Bronchial epithelial cell (primary cell): ENCODE measurements around the gene SEMA3G. TPM values are rescaled to one million over a fixed set of nuclear protein-coding genes. Genes with fewer than 3 reads are reported as not detected.

Experiments used
- DNase-seq: peaks from one replicate; pipeline ENCODE4 v3.0.0-alpha.2; 2010; ENCODE audit warnings: low read depth
- FAIRE-seq: peaks from 2 replicates; lab custom pipeline; 2011; peaks lifted over from hg19 to GRCh38; lab: Jason Lieb, UNC
- H3K27me3 ChIP-seq: 2 replicates; pipeline ENCODE4 v1.5.1; 2011; ENCODE audit warnings: low read length; ENCODE audit not compliant: control insufficient read depth, insufficient read depth
- H3K36me3 ChIP-seq: 2 replicates; pipeline ENCODE4 v1.5.1; 2011; ENCODE audit warnings: low read length; ENCODE audit not compliant: control insufficient read depth, insufficient read depth
- H3K4me3 ChIP-seq: 2 replicates; pipeline ENCODE4 v1.5.1; 2011; ENCODE audit warnings: mild to moderate bottlenecking, low read depth, low read length, control low read depth
- total RNA-seq: library from RNA; depleted of rRNA; stranded (reverse); fragments of >200 nt; gene quantifications from 2 replicates; pipeline ENCODE4 v1.2.1, GENCODE V29; 2014
- TF ChIP-seq, protein P1 (sequence below): IDR thresholded peaks from 2 replicates; pipeline ENCODE4 v1.5.1; 2011; ENCODE audit warnings: mild to moderate bottlenecking, moderate library complexity, low read length, control low read depth, inconsistent platforms; ENCODE audit not compliant: insufficient read depth, severe bottlenecking

SEMA3G gene
- total RNA-seq, 1 donor from 2014 or later: under 0.01 TPM

DNA sequence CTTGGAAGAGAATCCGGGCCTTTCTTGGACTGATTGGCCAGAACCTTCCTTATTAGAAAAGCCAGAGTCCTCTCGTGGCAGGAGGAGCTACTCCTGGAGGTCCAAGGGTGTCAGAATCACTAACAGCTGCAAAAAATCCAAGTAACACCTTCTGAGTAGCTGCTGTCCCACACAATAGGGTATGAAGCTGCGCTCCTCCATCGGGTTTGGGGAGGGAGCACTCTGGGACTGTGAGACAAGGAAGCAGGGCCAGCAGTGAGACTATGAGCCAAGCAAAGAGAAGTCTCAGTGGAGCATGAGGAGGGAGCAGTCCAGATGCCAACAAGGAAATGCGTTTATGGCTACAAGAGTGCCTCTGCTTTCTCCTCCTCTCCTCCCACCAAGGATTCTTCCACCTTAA is 21.7 kb downstream of the SEMA3G start:
- no peak for DNase-seq
- FAIRE-seq: no peak

DNA sequence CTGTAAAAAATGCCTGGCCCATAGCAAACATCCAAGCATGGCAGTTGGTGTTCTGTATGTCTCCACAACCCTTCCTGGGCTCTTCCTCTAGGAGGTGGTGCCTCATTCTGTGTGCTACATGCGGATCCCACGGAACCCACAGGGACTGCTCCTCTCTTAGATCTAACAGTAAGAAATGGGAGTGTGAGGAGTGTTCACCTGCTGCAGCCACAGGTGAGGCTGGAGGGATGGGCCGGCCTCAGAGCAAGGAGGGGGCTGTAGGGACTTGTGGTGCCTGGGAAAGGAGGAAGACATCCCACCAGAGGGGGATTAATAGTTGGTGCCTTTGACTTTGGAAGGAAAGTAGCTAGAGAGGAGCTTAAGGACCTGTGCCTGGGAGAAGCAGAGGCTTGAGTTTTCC is 22.2 kb downstream of the SEMA3G start:
- TF ChIP-seq, protein P1, sequence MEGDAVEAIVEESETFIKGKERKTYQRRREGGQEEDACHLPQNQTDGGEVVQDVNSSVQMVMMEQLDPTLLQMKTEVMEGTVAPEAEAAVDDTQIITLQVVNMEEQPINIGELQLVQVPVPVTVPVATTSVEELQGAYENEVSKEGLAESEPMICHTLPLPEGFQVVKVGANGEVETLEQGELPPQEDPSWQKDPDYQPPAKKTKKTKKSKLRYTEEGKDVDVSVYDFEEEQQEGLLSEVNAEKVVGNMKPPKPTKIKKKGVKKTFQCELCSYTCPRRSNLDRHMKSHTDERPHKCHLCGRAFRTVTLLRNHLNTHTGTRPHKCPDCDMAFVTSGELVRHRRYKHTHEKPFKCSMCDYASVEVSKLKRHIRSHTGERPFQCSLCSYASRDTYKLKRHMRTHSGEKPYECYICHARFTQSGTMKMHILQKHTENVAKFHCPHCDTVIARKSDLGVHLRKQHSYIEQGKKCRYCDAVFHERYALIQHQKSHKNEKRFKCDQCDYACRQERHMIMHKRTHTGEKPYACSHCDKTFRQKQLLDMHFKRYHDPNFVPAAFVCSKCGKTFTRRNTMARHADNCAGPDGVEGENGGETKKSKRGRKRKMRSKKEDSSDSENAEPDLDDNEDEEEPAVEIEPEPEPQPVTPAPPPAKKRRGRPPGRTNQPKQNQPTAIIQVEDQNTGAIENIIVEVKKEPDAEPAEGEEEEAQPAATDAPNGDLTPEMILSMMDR: no peak
- Histone ChIP-seq H3K36me3 (no peaks in the 10 kb centered on the region), H3K4me3 (no peak overlapping the region), H3K27me3 (no peaks in the 10 kb centered on the region)
- FAIRE-seq: no peak
- no peak for DNase-seq

More for the DNA sequence above, 21.7 kb downstream of the SEMA3G start:
- TF ChIP-seq, protein P1: no peak
- Histone ChIP-seq H3K36me3 (no peaks in the 10 kb centered on the region), H3K4me3 (no peak overlapping the region), H3K27me3 (no peaks in the 10 kb centered on the region)

DNA sequence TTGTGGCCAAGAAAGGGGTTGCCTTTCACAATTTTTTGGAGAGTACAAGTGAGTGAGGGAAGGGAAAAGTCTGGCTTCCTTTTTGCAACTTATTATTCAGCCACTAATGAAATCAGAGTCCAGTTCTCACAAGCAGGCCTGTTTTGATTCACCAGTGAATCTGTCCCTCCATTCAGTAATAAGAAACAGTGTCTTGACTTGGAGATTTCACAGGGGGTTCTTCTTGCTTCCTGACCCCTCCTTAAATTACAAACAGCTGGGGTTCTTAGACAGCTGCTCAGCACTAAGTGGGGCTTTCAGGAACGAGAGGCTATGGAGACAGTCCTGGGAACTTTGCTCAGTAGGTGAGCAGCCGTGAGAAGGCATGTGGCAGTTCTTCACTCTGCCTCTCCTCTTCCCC is 24.5 kb downstream of the SEMA3G start:
- FAIRE-seq (no peak), DNase-seq (no peak)

DNA sequence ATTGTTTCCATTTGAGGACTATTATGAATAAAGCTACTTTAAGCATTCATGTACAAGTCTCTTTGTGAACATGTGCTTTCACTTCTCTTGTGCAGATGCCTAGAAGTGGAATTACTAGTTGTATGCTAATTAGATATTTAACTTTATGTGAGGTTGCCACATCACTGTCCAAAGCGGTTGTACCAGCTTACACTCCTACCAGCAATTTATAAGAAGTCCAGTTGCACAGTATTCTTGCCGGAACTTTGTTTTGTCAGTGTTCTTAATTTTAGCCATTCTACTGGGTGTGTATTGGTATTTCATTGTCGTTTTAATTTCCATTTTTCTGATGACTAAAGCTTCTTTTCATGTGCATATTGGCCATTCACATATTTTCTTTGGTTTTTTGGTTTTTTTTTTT is 29.1 kb downstream of the SEMA3G start:
- DNase-seq (no peak), FAIRE-seq (no peak)
- peaks cover 1% of the 10 kb centered on the region for H3K36me3 ChIP-seq
- no peaks in the 10 kb centered on the region for H3K27me3 ChIP-seq
- H3K4me3 ChIP-seq: no peak overlapping the region
- TF ChIP-seq, protein P1: no peak

More for the DNA sequence above, 24.5 kb downstream of the SEMA3G start:
- no peak overlapping the region for H3K4me3 ChIP-seq
- no peaks in the 10 kb centered on the region for H3K36me3 ChIP-seq
- TF ChIP-seq, protein P1: no peak
- H3K27me3 ChIP-seq: no peaks in the 10 kb centered on the region

DNA sequence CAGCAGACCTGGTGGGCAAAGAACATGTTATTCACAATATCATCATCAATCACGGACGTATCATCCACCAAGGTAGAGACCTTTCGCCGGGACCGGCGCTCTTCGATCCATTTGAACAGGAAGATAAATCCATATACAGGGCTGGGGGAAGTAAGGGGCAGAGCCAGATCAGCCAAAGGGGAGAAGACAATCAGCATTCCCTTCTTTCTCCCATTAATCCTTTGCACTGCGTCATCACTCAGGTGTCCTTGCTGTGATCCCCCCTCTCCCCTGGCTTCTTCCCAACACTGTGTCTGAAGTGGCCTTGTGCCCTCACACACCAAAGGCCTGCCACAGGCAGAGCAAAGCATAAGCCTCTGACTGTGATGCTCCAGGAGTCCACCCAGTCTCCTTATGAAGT is 36.4 kb downstream of the SEMA3G start:
- TF ChIP-seq, protein P1: no peak
- Histone ChIP-seq H3K4me3 (no peak overlapping the region), H3K27me3 (no peaks in the 10 kb centered on the region), H3K36me3 (peaks cover 21% of the 10 kb centered on the region)
- no peak for FAIRE-seq
- DNase-seq: no peak

DNA sequence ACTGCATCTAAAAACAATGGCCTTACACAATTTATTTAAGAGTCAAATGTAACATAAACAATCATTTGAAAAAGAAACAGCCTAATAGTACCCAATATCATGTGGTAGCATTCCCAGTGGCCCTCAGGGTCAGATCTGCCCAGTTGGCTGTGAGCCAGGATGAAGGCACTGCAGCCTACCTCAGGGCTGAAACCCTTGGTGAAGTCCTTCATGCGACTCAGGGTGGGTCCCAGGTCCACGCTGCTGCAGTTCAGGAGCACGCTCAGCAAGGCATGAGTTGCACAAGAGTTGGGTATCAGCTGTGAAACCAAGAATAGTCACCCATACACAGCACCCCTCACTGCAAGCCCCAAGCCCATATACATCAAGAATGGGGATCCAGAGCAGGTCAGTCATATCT is 37.1 kb downstream of the SEMA3G start:
- TF ChIP-seq, protein P1: no peak
- Histone ChIP-seq H3K36me3 (peaks cover 27% of the 10 kb centered on the region), H3K27me3 (no peaks in the 10 kb centered on the region), H3K4me3 (no peak overlapping the region)
- FAIRE-seq (no peak), DNase-seq (no peak)
